ENCODE data around the gene EIF4EBP2.

Gene EIF4EBP2

GRCh38 chr10:70404036-70404786, at the start of gene EIF4EBP2:
EIF4EBP2 (plus strand) TSS chr10:70404145; CDS start chr10:70404402, 257 bp downstream.
- DNase-seq, result peak; percentile 95

- DNase-seq, result no peak
These were observed 49.4 kb upstream of the EIF4EBP2 start for GRCh38 chr10:70354556-70354955.

- peak; percentile 63 for DNase-seq
These were observed 48.6 kb upstream of the EIF4EBP2 start for GRCh38 chr10:70355051-70356021.

- peak; percentile 25 for DNase-seq
These were observed 46.4 kb upstream of the EIF4EBP2 start for GRCh38 chr10:70357565-70357964.

GRCh38 chr10:70358446-70358845, 45.5 kb upstream of the EIF4EBP2 start:
- no peak for DNase-seq

- DNase-seq, result no peak
These were observed 44.9 kb upstream of the EIF4EBP2 start for GRCh38 chr10:70359017-70359550.

GRCh38 chr10:70360215-70360614, 43.7 kb upstream of the EIF4EBP2 start:
- DNase-seq, result no peak

- DNase-seq, result no peak
These were observed 41.6 kb upstream of the EIF4EBP2 start for GRCh38 chr10:70362328-70362727.

- DNase-seq, result no peak
These were observed 40.7 kb upstream of the EIF4EBP2 start for GRCh38 chr10:70363292-70363691.

- DNase-seq, result peak; percentile 85
These were observed 39.8 kb upstream of the EIF4EBP2 start for GRCh38 chr10:70363971-70364771.

- no peak for DNase-seq
These were observed 39.2 kb upstream of the EIF4EBP2 start for GRCh38 chr10:70364772-70365091.

- no peak for DNase-seq
These were observed 36.6 kb upstream of the EIF4EBP2 start for GRCh38 chr10:70367195-70367796.

- no peak for DNase-seq
These were observed 35.0 kb upstream of the EIF4EBP2 start for GRCh38 chr10:70368774-70369482.

- DNase-seq, result no peak
These were observed 34.4 kb upstream of the EIF4EBP2 start for GRCh38 chr10:70369498-70370018.

GRCh38 chr10:70370766-70371165, 33.2 kb upstream of the EIF4EBP2 start:
- DNase-seq, result no peak

- no peak for DNase-seq
These were observed 32.1 kb upstream of the EIF4EBP2 start for GRCh38 chr10:70371846-70372245.

GRCh38 chr10:70374775-70375614, 28.9 kb upstream of the EIF4EBP2 start:
- DNase-seq, result no peak

GRCh38 chr10:70376436-70377378, 27.2 kb upstream of the EIF4EBP2 start:
- no peak for DNase-seq

- DNase-seq, result no peak
These were observed 25.8 kb upstream of the EIF4EBP2 start for GRCh38 chr10:70378122-70378521.
